Stimulated activated CD8-positive, alpha-beta memory T cell treated with anti-CD3 and anti-CD28 coated beads, Interleukin-15, amount 100 ng/mL, for 4 hours (primary cell): ENCODE measurements around the gene RNF214.
"Not testable (repeated sequence)": the region's sequence is repeated elsewhere in the genome, so short reads cannot be mapped to it uniquely, and the experiment has no call there.

Experiments
- DNase-seq, 2 donors: peaks; one replicate each; pipeline ENCODE4 v3.0.0-alpha.2; 2020; ENCODE audit warnings: low read depth in 2 of 2

Gene RNF214

GRCh38 chr11:117230999-117231841 is 1.3 kb upstream of the RNF214 start:
- no peak for DNase-seq

- DNase-seq, result no peak
Observed at GRCh38 chr11:117231842-117232091, 704 bp upstream of the RNF214 start, which contains the start of gene PCSK7. Gene PCSK7, minus strand, starts transcription at chr11:117232073. Its CDS starts 2,229 bp downstream, at chr11:117229844.

- no peak for DNase-seq
Observed at GRCh38 chr11:117232911-117233409, 489 bp downstream of the RNF214 start.

- no peak for DNase-seq
Observed at GRCh38 chr11:117238221-117238620, 5.8 kb downstream of the RNF214 start.

GRCh38 chr11:117239295-117239694 is 6.8 kb downstream of the RNF214 start:
- no peak for DNase-seq

- DNase-seq, result no peak
Observed at GRCh38 chr11:117248341-117248740, 15.9 kb downstream of the RNF214 start.

- no peak for DNase-seq
Observed at GRCh38 chr11:117249571-117249970, 17.1 kb downstream of the RNF214 start.

- no peak for DNase-seq
Observed at GRCh38 chr11:117251506-117251905, 19.0 kb downstream of the RNF214 start.

GRCh38 chr11:117255966-117256365 is 23.5 kb downstream of the RNF214 start:
- no peak for DNase-seq

GRCh38 chr11:117256573-117256972 is 24.1 kb downstream of the RNF214 start:
- DNase-seq, result no peak

GRCh38 chr11:117258576-117258975 is 26.1 kb downstream of the RNF214 start:
- DNase-seq, result no peak

- DNase-seq, result no peak
Observed at GRCh38 chr11:117259417-117259816, 26.9 kb downstream of the RNF214 start.

GRCh38 chr11:117264624-117265323 is 32.3 kb downstream of the RNF214 start:
- not testable (repeated sequence) for DNase-seq

- DNase-seq, result no peak
Observed at GRCh38 chr11:117265745-117266144, 33.3 kb downstream of the RNF214 start.

- no peak for DNase-seq
Observed at GRCh38 chr11:117269856-117270255, 37.4 kb downstream of the RNF214 start.

GRCh38 chr11:117271208-117271607 is 38.7 kb downstream of the RNF214 start:
- no peak for DNase-seq

- not testable (repeated sequence) for DNase-seq
Observed at GRCh38 chr11:117272175-117272574, 39.7 kb downstream of the RNF214 start.

GRCh38 chr11:117273550-117274289 is 41.2 kb downstream of the RNF214 start:
- no peak for DNase-seq

- no peak for DNase-seq
Observed at GRCh38 chr11:117278347-117278746, 45.9 kb downstream of the RNF214 start.

- no peak for DNase-seq
Observed at GRCh38 chr11:117279711-117280376, 47.4 kb downstream of the RNF214 start.

- no peak for DNase-seq
Observed at GRCh38 chr11:117281159-117281558, 48.7 kb downstream of the RNF214 start.

GRCh38 chr11:117281869-117282268 is 49.4 kb downstream of the RNF214 start:
- no peak for DNase-seq
